GM21528 (cell line): ENCODE data around the gene GPNMB.
A peak's percentile ranks its signal among the peaks of the same experiment; 100 is the strongest.

Experiments used
- ATAC-seq: cut with Tn5 transposase; IDR thresholded peaks from one replicate; pipeline ENCODE4 v1.9.1; 2021; ENCODE audit warnings: mild to moderate bottlenecking, moderate library complexity; ENCODE audit not compliant: unreplicated experiment, low FRiP score

Gene GPNMB

DNA sequence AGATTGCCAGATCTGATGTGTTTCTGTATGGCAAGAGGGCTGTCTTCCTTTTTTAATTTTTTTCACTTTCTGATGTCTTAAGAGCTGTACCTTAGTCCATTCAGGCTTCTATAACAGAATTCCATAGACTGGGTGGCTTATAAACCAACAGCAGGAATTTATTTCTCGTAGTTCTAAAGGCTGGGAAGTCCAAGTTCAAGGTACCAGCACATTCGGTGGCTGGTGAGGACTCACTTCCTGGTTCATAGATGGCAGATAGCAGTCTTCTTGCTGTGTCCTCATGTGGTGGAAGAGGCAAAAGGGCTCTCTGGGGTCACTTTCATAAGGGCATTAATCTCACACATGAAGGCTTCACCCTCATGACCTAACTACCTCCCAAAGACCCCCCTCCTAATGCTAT is 20.8 kb downstream of the GPNMB start:
- ATAC-seq: no peak

DNA sequence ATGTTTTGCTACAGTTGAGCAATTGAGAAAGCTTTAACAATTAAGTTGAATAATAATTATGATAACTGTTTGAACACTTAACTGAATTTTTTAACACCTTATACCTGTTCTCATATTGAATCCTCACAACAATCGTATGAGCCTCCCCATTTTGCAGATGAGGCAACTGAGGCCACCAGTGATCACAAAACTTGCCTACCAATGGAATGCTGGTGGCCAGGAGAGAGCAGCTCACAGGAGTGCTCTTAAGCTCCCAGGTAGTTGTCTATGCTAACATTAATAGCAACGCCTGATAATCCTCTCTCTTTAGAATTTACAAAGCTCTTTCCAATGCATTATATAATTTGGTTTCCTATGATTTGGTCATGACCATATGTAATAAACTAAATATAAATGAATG is 21.6 kb downstream of the GPNMB start:
- no peak for ATAC-seq

- no peak for ATAC-seq
Measured at GRCh38 chr7:23268746-23269145, 22.2 kb downstream of the GPNMB start.

DNA sequence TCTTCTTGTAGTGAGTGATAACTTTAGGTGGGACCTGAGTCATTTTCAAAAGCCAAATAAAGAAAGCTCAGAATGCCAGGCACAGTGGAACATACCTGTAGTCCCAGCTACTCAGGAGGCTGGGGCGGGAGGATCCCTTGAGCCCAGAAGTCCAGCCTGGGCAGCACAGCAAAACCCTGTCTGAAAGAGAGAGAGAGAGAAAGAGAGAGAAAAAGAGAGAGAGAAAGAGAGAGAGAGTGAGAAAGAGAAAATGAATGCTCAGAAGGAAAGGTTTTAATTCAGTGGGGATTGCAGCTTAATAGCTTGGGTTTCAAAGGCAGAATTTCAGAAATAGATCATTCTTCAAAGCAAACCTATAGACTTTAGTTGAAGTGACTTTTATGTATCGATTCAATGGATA is 25.7 kb downstream of the GPNMB start:
- no peak for ATAC-seq

DNA sequence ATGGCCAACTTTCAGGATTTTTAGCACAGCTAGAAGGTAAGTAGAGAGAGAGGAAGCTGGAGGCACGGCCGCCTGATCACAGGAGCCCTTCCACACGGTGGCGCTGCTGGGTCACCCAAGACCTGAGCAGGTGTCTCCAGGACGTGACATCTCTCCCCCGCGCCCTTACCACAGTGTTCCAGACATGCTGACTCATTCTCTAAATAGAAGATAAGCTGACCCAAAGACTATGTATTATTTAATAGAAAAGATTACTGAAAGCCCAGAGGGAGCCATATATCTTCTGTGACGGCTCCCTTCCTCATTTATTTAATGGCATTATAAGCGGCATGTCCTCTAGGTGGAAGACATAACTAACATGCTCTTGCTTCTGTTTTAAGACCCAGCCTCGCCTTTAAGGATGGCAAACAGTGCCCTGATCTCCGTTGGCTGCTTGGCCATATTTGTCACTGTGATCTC is 26.6 kb downstream of the GPNMB start:
- ATAC-seq: peak; percentile 96

DNA sequence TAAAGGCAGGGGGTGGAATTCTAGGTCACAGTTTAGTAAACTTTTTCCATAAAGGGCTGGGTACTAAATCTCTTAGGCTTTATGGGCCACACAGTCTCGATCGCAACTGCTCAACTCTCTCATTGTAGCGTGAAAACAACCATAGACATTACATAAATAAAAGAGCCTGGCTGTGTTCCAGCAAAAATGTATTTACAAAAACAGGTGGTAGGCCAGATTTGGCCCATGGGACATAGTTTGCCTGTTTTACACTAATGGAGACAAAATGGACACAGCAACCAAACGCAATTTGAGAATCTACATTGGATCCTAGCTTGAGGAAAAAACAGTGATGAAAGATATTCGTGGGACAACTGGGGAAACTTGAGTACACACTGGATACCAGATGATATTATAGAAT is 29.3 kb downstream of the GPNMB start:
- no peak for ATAC-seq

DNA sequence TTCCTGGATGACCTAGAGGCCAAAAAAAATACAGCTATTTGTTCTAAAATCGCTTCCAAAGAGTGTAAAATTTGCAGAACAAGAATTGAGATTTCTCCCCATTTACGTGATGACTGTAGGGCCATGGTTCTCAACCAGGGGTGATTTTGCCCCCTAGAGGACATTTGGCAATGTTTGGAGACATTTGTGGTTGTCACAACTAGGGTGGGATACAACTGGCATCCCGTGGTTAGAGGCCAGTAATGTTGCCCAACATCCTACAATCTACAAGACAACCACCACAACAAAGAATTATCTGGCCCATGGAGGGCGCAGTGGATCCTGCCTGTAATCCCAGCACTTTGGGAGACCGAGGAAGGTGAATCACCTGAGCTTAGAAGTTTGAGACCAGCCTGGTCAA is 29.8 kb downstream of the GPNMB start:
- no peak for ATAC-seq

- ATAC-seq: no peak
Measured at GRCh38 chr7:23276947-23277346, 30.4 kb downstream of the GPNMB start.

GRCh38 chr7:23277359-23277989 is 30.9 kb downstream of the GPNMB start:
- ATAC-seq: no peak

DNA sequence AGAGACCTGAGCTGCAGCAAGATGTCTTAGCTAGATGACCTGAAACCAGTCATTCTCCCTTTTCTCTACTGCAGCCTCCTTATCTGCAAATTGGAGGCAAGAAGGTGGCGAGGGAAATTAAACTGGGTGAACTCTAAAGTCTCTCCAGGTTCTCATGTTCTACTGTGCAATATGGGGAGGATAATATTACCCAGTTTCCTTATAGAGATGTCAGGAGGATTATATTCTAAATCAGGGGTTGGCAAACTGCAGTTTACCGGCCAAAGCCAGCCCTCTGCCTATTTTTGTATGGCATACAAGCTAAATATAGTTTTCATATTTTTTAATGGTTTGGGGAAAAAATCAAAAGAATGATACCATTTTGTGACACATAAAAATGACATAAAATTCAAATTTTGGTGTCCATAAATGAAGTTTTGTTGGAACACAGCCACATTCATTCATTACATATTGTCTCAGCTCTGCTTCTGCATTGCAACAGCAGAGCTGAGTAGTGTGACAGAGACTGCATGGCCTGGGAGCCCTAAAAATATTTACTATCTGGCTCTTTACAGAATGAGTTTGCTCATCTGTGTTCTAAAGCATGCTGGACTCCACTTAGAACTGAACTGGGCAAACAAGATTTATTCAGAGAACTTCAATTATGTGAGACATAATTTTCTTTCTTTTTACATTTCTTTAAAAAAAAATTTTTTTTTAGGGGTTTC is 33.4 kb downstream of the GPNMB start:
- ATAC-seq: no peak

GRCh38 chr7:23283086-23283485 is 36.5 kb downstream of the GPNMB start:
- no peak for ATAC-seq

DNA sequence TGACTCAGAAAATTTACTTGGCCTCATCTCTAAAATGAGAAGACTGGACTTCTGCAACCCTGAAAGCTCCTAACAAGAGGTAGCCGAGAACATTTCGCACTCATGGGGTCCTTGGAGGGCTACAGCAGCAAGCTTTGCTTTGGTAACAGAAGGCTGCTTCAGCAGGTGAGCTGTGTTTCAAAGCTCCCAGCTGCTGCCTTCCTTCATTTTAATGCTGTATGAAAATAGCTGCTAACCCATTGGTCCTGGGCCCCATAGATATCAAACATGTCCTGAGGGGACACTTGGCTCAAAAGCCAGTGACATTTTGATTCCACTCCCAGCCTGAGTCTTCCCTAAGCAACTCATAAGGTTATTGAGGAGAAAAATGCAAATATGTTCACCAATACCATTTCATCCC is 38.3 kb downstream of the GPNMB start:
- no peak for ATAC-seq

- ATAC-seq: no peak
Measured at GRCh38 chr7:23285657-23286646, 39.4 kb downstream of the GPNMB start.

DNA sequence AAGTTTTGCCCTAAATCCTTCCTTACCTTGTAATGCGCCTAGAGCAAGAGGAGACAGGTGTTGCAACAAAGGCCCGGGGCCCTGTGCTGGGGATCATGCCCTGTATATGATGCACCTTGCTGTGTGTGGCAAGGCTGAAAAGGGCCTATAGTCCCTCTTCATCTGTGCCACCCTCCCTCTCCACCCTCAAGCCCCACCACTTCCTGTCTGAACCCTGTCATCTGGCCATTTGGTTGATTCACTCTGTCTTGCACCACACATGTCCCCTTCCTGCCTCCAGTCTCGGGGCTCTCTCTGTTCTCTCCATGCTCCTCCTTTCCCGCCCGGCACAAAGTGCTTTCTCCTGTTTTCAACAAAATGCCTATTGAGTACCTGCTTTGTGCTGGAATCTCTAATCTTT is 41.0 kb downstream of the GPNMB start:
- no peak for ATAC-seq

DNA sequence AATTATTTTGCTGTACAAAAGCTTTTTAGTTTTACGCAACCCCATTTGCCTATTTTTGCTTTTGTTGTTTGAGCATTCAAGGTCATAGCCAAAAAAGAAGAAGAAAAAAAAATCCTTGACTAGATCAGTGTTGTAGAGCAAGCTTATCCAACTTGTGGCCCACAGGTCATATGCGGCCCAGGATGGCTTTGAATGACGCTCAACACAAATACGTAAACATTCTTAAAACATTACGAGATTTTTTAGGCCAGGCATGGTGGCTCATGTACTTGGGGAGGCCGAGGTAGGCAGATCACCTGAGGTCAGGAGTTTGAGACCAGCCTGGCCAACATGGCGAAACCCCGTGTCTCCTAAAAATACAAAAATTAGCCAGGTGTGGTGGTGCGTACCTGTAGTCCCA is 44.4 kb downstream of the GPNMB start:
- ATAC-seq: no peak

DNA sequence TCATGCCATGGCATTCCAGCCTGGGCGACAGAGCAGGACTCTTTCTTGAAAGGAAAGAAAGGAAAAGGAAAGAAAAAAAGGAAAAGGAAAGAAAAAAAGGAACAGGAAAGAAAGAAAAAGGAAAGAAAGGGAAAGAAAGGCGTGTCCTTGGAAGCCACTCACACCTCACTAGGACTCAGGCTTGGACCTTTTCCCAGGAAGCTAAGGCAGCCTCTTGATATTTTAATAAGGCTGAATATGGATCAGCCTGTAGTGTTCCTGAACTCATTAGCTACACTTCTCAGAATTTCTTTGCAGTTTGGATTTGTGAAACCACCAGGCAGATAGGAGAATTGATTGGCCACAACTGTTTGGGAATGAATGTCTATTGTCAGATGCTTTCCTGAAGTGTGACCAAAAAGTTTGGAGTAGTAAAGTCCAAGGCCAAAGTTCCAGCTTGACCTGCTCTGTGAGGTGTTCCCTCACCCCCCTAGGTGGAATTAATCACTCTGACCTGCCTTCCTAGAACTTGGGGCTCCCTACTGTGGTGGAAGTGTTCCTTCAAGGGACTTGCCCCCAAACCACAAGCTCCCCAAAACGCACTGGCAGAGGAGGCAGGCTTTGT is 45.5 kb downstream of the GPNMB start:
- ATAC-seq: no peak

DNA sequence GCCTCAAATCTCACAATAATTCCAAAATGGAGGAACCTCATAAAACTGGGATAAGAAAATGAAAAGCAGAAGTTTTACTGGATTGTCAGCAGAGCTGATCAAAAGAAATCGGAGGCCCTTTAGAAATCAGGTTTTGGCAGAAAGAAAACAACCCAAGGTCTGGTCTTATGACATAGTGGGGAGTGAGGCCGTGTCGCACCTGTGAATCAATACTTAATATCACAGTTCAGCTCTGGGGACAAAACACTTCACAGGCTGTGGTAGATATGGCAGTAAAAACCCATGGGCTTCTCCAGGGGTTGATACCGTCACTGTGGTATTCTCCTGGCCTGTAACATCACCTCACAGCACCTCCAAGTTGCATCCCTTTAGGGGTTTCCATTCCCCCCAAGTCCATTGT is 46.0 kb downstream of the GPNMB start:
- no peak for ATAC-seq

- ATAC-seq: no peak
Measured at GRCh38 chr7:23293500-23294073, 47.0 kb downstream of the GPNMB start.

DNA sequence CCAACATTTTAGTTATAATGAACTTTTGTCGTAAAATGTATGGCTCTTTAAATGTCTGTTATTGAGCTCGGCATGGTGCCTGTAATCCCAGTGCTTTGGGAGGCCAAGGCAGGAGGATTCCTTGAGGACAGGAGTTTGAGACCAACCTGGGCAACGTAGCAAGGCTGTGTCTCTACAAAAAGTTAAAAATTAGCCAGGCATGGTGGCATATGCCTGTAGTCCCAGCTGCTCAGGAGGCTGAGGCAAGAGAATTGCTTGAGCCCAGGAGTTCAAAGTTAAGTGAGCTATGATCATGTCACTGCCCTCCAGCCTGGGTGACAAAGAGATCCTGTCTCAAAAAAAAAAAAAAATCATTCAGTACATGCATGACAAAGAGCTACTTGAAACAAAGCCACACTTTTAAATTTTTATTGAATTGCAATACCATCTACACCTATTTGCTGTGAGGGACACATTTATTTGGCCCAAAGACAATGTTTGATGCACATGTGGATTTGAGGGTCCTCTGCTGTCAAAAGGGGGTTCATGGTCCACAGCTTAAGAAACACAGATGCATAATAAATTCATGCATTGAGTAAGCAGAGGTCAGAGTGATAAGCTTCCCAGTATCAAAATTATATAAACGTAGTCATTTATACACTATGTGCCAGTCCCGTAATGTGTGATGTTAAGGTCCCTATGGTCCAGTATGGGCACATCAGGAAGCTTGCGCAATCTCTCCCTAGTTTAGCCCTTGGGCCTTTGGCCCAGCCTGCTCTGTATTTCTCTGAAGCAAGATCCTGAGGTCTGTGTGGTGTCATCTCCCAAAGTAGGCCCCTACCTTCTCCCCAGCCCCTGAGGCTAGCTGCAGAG is 48.2 kb downstream of the GPNMB start:
- no peak for ATAC-seq

- ATAC-seq: no peak
Measured at GRCh38 chr7:23295401-23295697, 48.8 kb downstream of the GPNMB start.
